Ishikawa (cell line): ENCODE measurements around the gene PLA2G2C.
A peak's percentile ranks its signal among the peaks of the same experiment; 100 is the strongest.

ENCODE experiments used
- CEBPB ChIP-seq: IDR thresholded peaks from 2 replicates; pipeline ENCODE4 v1.6.1; 2012
- CREB1 ChIP-seq: IDR thresholded peaks from 2 replicates; pipeline ENCODE4 v1.6.1; 2012; ENCODE audit warnings: low read depth
- EGR1 ChIP-seq: IDR thresholded peaks from 2 replicates; pipeline ENCODE4 v1.6.1; 2012
- EP300 ChIP-seq: IDR thresholded peaks from 2 replicates; pipeline ENCODE4 v1.6.1; 2012; ENCODE audit warnings: borderline replicate concordance
- FOXM1 ChIP-seq: IDR thresholded peaks from 2 replicates; pipeline ENCODE4 v1.6.1; 2012; ENCODE audit warnings: low read depth, borderline replicate concordance
- NFIC ChIP-seq: IDR thresholded peaks from 2 replicates; pipeline ENCODE4 v1.6.1; 2012
- RAD21 ChIP-seq: IDR thresholded peaks from 2 replicates; pipeline ENCODE4 v1.6.1; 2012; ENCODE audit warnings: low read depth
- TAF1 ChIP-seq: IDR thresholded peaks from 2 replicates; pipeline ENCODE4 v1.6.1; 2012; ENCODE audit warnings: low read depth, mild to moderate bottlenecking
- TCF12 ChIP-seq: IDR thresholded peaks from 2 replicates; pipeline ENCODE4 v1.6.1; 2012; ENCODE audit warnings: low read depth
- TEAD4 ChIP-seq: IDR thresholded peaks from 2 replicates; pipeline ENCODE4 v1.6.1; 2012
- YY1 ChIP-seq: IDR thresholded peaks from 2 replicates; pipeline ENCODE4 v1.6.1; 2012; ENCODE audit warnings: low read depth
- ZBTB7A ChIP-seq: IDR thresholded peaks from 2 replicates; pipeline ENCODE4 v1.6.1; 2012; ENCODE audit warnings: low read depth
- TF ChIP-seq, protein P1 (sequence below): IDR thresholded peaks from 2 replicates; pipeline ENCODE4 v1.6.1; 2012; ENCODE audit warnings: low read depth, mild to moderate bottlenecking
- TF ChIP-seq, protein P2 (sequence below): IDR thresholded peaks from 2 replicates; pipeline ENCODE4 v1.6.1; 2012
- TF ChIP-seq, protein P3 (sequence below): IDR thresholded peaks from 2 replicates; pipeline ENCODE4 v1.6.1; 2012

The PLA2G2C gene

DNA sequence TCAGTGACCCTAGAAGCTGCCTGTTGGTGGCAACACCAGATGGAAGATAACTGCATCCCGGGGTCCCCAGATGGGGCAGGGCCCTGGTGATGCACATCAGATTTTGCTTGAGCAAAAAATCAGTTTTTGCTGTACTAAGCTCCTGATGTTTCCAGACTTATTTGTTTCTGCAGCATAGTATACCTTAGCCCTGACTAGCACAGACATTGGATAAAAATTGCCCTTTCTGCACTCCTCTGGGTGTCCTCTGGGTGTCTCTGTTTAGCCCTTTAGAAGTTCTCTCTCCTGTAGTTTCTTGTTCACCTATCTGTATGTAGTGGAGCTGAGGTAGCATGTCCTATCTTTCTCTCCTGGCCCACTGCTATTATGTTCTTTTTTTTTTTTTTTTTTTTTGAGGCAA lies 30.3 kb upstream of the PLA2G2C start:
- no peak for TF ChIP-seq CEBPB
- peak; percentile 44 for TF ChIP-seq RAD21

DNA sequence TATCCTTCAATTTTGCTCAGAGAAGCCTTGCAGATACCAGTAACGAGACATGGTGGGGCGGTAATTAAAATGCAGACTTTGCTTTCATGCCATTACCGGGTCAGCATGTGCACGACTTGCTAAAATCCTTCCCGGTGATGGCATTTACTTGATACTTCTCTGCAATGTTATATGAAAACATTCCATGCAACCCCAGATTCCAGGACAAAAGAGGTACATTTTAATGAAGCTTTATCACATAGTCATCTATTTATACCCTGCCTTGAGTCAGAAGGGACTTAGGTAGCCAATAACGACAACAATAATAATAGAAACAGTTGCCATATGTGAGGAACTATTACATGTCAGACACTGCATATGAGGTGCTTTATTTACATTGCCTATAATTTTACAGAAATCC lies 29.4 kb upstream of the PLA2G2C start:
- no peak for TF ChIP-seq CREB1
- no peak for TF ChIP-seq EGR1

DNA sequence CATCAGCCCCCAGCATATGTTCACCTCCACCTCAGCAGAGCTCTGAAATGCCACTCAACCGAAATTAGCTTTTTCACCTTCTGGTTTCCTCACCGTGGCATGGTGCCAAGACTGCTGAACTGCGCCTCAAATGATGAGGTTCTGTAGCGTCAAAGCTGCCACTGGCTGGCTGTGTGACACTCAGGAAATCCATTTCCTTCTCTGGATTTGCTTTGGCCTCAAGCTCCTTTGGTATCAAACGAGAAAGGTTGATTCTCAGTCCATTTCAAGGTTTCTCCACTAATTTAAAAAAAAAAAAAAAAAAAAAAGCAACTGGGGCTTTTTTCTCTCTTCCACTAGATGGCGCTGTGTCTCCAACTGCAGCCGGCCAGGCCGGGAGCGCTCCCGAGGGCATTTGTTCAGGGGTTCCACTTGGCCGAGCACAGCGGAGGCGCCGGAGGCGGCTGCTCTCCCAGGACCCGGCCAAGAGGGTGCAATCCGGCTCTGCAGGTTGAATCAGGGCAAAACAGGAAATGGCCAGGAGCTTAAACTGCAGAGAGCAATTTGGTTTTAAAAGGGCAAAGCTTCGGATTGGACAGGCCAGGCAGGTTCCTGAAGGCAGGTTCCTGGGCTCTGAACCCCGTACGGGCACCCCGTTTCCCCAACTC lies 26.5 kb upstream of the PLA2G2C start:
- TF ChIP-seq, protein P1, sequence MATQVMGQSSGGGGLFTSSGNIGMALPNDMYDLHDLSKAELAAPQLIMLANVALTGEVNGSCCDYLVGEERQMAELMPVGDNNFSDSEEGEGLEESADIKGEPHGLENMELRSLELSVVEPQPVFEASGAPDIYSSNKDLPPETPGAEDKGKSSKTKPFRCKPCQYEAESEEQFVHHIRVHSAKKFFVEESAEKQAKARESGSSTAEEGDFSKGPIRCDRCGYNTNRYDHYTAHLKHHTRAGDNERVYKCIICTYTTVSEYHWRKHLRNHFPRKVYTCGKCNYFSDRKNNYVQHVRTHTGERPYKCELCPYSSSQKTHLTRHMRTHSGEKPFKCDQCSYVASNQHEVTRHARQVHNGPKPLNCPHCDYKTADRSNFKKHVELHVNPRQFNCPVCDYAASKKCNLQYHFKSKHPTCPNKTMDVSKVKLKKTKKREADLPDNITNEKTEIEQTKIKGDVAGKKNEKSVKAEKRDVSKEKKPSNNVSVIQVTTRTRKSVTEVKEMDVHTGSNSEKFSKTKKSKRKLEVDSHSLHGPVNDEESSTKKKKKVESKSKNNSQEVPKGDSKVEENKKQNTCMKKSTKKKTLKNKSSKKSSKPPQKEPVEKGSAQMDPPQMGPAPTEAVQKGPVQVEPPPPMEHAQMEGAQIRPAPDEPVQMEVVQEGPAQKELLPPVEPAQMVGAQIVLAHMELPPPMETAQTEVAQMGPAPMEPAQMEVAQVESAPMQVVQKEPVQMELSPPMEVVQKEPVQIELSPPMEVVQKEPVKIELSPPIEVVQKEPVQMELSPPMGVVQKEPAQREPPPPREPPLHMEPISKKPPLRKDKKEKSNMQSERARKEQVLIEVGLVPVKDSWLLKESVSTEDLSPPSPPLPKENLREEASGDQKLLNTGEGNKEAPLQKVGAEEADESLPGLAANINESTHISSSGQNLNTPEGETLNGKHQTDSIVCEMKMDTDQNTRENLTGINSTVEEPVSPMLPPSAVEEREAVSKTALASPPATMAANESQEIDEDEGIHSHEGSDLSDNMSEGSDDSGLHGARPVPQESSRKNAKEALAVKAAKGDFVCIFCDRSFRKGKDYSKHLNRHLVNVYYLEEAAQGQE = no peak
- peak; percentile 82 for TF ChIP-seq RAD21
- peak; percentile 62; the same call in 1 of the 2 replicates for TF ChIP-seq TCF12
- TF ChIP-seq, protein P2, sequence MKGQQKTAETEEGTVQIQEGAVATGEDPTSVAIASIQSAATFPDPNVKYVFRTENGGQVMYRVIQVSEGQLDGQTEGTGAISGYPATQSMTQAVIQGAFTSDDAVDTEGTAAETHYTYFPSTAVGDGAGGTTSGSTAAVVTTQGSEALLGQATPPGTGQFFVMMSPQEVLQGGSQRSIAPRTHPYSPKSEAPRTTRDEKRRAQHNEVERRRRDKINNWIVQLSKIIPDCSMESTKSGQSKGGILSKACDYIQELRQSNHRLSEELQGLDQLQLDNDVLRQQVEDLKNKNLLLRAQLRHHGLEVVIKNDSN = 0 out of 2 replicates have a peak, but pooled peaks have one; percentile 19
- TF ChIP-seq CREB1 = no peak
- TF ChIP-seq, protein P3, sequence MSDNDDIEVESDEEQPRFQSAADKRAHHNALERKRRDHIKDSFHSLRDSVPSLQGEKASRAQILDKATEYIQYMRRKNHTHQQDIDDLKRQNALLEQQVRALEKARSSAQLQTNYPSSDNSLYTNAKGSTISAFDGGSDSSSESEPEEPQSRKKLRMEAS = no peak
- TF ChIP-seq TAF1 = no peak
- no peak for TF ChIP-seq EGR1
- TF ChIP-seq EP300 = peak; percentile 60; the same call in 1 of the 2 replicates
- TF ChIP-seq ZBTB7A = no peak
- no peak; the same call in 1 of the 2 replicates for TF ChIP-seq CEBPB
- 0 out of 2 replicates have a peak, but pooled peaks have one; percentile 43 for TF ChIP-seq YY1
- peak; percentile 61; the same call in 1 of the 2 replicates for TF ChIP-seq FOXM1
- TF ChIP-seq NFIC = peak; percentile 72
- TF ChIP-seq TEAD4 = 0 out of 2 replicates have a peak, but pooled peaks have one; percentile 25

DNA sequence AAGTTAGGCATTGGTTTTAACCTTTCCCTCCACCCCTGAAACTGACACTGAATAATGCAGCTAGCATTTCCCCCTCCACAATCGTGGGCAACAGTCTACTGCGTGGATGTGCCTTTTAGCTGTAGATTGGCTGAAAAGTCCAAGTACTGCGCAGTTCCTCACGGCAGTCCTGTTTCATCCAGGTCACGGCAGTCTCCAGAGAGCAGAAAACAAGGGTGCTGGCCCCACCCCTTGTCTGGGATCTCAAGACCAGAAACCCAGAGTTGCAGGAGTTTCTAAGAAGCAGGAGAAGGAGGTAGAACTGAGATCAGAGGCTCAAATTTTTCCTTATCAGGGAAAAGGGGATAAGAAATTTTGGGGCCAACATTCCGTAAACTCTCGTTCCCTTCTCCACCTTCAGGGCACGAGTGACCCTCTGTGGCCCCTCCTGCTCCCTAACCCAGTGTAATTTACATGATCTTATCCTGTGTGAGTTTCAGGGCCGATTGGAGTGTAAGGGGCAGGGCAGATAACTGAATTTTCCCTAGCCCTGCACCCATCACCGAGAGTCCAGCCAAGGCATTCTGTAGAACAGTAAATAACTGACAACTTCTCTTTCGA lies 25.9 kb upstream of the PLA2G2C start:
- TF ChIP-seq, protein P3 = no peak
- no peak for TF ChIP-seq CEBPB
- no peak for TF ChIP-seq EP300
- no peak for TF ChIP-seq EGR1
- no peak for TF ChIP-seq CREB1
- no peak for TF ChIP-seq NFIC
- no peak for TF ChIP-seq FOXM1
- TF ChIP-seq TAF1 = no peak

DNA sequence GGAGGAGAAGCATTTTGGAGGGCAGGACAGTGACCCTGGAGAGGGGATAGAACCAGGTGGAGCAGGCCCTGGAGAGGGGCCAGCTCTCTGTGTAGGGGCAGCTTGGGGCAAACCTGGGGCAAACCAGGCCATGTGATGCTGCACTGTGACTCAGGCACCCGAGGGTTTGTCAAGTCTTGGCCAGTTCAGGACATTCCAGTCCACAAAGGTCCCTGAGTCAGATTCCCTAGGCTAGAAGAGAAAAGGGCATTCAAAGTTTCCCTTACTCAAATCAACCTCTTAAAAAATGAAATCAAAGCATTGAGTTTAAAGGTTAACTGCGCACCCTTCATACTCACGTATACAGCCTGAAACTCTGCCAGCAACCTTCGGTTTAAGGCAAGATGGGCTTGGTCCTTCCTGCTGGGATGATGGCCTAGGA lies 25.2 kb upstream of the PLA2G2C start:
- TF ChIP-seq, protein P2 = no peak
- TF ChIP-seq CEBPB = no peak
- TF ChIP-seq NFIC = no peak
- no peak for TF ChIP-seq YY1
- TF ChIP-seq EGR1 = no peak
- TF ChIP-seq FOXM1 = no peak
- no peak for TF ChIP-seq RAD21
- no peak for TF ChIP-seq ZBTB7A
- no peak for TF ChIP-seq CREB1
- TF ChIP-seq TEAD4 = no peak
- TF ChIP-seq, protein P3 = no peak
- TF ChIP-seq TCF12 = no peak
- TF ChIP-seq EP300 = no peak
- TF ChIP-seq TAF1 = no peak
- TF ChIP-seq, protein P1 = no peak
